ENCODE results near the gene DNAJB13.

DNA sequence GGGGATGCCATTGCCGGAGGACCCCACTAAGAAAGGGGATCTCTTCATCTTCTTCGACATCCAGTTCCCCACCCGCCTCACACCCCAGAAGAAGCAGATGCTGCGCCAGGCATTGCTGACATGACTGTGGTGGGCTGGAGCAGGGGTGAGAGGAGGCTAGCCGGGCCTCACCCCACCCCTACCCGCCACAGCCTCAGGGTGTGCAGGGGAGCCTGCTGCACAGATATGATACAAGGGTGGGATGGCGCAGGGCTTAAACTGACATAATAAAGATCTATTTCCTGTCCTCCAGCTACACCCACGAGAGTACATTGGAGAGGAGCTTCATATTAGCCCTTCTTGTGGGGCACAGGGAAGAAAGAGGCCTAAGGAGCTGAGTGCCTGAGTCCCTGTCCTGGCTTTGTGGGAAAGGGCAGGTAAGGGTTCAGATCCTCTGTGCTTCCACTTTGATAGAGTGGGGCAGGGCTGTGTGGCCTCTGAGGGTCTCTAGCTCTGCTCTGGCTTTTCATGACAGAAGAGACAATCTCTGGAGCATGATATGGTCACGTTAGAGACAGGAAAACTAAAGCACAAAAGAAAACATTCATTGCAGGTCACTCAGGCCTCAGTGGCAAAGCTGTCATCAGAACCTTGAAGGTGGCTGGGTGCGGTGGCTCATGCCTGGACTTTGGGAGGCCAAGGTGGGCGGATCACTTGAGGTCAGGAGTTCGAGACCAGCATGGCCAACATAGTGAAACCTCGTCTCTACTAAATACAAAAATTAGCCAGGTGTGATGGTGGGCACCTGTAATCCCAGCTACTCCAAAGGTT, 19.4 kb downstream of the DNAJB13 start:
- TF ChIP-seq, protein P1, sequence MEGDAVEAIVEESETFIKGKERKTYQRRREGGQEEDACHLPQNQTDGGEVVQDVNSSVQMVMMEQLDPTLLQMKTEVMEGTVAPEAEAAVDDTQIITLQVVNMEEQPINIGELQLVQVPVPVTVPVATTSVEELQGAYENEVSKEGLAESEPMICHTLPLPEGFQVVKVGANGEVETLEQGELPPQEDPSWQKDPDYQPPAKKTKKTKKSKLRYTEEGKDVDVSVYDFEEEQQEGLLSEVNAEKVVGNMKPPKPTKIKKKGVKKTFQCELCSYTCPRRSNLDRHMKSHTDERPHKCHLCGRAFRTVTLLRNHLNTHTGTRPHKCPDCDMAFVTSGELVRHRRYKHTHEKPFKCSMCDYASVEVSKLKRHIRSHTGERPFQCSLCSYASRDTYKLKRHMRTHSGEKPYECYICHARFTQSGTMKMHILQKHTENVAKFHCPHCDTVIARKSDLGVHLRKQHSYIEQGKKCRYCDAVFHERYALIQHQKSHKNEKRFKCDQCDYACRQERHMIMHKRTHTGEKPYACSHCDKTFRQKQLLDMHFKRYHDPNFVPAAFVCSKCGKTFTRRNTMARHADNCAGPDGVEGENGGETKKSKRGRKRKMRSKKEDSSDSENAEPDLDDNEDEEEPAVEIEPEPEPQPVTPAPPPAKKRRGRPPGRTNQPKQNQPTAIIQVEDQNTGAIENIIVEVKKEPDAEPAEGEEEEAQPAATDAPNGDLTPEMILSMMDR (IDR thresholded peaks at IDR 0.05): no peak
- TF ChIP-seq POLR2A (IDR thresholded peaks at IDR 0.05): no peak

Measured in thyroid gland (tissue), 4 donors.